Fibroblast of skin of abdomen (primary cell): ENCODE results near the gene SLC2A9.
A peak's percentile ranks its signal among the peaks of the same experiment; 100 is the strongest.

Source experiments
- DNase-seq: peaks from one replicate; pipeline ENCODE4 v3.0.0-alpha.2; 2013

SLC2A9 gene

DNA sequence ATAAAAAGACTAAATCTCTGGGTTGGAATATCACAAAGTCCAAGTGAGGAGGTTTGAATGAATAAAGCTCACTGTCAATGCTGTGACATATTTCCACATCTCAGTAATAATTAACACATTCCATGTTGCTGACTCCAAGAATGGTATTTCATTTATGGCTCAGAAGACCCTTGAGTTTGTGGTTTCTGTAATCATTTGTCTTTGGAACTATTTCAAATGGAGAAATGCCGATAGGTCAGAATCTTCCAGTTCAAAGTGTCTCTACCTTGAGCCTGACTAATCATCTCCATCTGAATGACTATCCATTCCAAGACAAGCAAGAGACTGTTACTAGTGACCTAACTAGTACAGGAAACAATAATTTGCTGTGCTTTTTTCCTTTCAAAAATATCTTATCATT is 24.2 kb upstream of the SLC2A9 start:
- DNase-seq, result peak; percentile 92

DNA sequence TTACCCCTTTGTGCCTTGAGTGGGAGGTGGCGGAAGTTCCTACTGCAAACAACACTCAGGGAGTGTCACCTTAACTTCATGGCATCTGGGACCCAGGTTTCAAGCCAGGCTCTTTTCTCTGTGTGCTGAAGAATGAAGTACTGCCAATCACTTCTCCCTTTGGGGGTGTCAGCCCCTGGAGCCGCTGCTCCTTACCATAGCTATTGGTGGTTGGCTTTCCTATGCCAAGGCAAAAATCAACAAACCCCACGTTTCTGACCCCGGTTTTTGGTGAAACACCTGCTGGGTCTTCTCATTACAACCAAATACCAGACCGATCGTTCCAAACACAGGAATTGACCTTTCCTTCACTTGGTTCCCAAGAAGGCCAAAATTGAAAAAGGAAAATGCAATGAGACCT is 19.7 kb upstream of the SLC2A9 start:
- no peak for DNase-seq

DNA sequence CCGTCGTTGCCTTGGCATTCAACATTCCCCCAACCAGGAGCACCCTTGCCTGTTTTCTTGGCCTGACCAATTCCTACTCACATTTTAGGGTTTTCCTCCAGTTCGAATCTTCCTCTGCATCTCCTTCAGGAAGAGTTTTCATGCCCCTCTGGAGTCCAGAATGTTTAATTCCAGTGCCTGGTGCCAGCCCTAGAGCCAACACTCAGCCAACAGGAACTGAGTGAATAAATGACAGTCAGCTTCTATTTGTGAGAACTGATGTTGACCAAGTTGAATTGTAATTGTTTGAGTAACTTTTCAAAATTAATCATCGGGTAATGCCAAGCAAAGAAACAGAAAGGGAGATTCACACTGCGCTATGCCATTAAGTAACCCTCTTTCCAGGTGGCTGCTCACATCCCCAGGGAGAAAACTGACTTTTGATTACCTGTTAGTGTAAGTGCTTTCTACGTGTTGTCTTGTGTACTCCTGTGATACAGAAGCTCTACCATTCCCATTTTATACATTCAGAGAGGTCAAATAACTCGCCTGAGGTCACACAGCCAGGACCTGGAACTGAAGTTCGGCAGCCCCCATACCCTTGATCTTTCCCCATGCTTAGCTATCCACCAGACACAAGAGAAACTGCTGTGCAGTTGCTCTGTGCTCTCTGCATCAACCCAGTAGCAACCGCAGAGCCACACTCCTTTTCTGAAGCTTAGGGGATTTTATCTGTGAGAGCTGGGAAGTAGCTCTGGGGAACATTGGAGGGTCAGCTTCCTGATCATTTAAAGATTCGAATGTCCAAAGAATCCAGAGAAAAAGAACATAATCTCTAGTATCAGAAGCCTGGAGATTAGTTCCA is 19.0 kb upstream of the SLC2A9 start:
- no peak for DNase-seq

DNA sequence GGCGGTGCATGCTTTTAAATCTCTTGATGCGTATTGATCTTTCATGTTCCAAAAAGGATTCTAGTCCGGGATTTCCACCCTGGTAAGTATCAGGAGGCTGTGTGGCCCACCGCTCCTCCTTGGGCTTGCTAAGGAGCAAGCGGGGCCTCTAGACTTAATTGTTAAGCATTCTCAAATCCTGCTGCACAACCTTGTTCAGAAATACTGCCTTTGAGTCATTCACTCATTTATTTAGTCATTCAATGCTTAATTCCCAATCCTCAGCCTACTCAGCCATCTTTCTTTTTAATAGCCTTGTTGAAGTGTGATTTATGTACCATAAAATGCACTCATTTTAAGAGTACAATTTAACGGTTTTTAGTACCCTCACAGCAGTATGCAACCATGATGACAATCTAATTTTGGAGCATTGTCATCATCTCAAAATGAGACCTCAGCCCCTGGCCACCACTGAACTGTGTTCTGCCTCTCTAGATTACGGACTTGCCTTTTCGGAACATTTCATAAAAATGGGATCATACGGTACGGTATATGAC is 15.6 kb upstream of the SLC2A9 start:
- no peak for DNase-seq

DNA sequence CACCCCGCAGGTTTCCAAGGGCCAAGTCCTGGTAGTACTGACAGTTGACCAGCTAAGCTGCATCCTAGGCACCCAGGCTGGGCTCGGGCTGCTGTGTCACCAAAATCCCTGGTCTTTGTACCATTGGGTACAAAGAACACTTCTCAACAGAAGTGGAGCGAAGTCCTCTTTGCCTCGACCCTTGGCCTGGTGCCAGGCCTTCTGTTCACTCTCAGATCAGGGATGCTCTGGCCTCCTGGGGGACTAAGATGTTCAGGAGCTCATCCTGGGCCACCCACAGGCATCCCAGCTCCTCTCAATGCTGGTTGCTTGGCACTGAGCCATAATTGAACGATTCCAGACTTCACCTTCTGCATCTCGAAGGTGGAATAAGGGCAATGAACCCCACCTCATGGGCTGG is 13.8 kb upstream of the SLC2A9 start:
- no peak for DNase-seq

DNA sequence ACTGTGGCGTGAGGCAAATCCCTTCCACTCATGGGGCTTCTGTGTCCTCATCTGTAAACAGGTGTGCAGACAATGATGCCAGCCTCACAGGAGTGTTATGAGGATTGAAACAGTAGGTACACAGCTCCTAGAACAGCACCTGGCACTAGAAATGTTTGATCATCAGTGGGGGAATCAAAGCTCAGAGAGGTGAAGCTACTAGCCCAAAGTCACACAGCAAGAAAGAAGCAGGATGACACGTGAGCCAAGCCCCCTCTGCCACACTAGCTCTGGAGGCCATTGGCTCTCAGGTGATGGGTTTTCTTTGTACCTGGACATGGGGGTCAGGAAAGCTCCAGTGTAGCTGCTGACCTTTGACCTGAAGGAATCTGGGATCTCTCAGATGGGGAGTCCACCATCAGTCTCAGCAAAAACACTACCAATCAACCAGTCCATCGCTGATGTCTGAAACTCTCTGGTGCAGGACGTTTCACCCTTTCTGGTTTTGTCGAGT is 13.4 kb upstream of the SLC2A9 start:
- no peak for DNase-seq

DNA sequence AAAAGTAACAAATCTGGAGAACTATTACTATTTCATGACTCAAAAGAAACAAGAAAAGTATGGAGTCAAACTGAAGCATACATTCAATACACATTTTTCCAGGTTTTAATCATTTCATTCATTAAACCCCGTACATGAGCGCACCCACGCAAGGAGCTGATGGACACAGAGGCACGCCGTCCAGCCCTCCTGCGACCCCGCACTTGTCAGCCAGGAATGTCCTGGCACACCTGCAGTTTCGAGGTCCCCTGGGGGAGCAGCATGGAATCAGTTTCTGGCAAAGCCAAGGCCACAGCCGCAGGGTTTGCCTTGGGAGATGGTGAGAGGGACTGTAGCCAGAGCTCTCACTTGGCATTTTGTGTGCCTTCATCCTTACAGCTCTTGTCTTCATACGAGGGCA is 12.8 kb upstream of the SLC2A9 start:
- no peak for DNase-seq

DNA sequence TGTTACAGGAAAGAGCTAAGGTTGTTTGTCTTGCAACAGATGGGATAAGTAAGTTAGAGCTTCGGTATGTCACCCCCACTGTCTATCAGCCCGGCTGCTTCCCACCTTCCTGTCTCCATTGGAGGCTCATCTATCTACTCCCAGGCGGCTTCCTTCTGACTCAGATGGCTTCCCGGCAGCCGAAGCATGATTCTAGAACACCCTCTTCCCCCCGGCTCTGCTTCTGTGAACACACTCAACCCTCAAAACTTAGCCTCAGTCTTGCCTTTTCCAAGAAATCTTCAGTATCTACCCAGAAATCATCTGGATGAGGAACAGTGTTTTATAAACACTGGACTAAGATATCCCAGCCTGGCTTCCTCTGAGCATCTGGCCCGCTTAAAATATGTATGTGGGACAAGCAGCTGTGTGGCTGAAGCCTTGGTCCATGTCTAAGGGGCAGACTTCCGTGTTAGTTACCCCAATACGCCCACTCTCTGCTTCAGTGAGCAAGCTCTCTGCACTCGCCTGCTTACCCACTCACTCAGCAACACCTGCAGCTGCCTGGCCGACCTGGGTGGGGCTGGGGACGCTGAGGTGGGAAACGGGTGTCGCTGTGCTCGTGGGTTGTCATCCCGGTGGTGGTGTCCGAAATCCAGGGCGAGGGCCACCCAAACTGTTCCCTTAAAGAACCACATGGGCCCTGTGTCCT is 12.0 kb upstream of the SLC2A9 start:
- peak; percentile 84 for DNase-seq

DNA sequence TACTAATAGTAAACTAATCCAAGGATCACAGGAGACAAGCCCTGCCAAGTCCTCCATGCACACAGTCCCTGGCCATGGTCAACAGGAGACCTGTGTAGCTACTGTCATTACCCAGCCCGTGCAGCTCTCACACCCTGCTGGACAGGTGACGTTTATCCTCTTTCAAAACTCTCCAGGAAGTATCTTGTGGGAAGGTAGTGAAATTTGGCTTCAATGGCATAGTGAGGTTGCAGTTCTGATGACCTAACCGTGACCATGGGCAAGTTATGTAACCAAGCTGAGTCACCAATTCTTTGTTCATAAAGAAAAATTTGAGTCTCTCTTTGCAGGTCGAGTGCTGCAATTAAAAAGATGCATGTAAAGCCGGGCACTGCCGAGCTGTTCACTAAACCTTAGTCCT is 11.3 kb upstream of the SLC2A9 start:
- peak; percentile 59 for DNase-seq

DNA sequence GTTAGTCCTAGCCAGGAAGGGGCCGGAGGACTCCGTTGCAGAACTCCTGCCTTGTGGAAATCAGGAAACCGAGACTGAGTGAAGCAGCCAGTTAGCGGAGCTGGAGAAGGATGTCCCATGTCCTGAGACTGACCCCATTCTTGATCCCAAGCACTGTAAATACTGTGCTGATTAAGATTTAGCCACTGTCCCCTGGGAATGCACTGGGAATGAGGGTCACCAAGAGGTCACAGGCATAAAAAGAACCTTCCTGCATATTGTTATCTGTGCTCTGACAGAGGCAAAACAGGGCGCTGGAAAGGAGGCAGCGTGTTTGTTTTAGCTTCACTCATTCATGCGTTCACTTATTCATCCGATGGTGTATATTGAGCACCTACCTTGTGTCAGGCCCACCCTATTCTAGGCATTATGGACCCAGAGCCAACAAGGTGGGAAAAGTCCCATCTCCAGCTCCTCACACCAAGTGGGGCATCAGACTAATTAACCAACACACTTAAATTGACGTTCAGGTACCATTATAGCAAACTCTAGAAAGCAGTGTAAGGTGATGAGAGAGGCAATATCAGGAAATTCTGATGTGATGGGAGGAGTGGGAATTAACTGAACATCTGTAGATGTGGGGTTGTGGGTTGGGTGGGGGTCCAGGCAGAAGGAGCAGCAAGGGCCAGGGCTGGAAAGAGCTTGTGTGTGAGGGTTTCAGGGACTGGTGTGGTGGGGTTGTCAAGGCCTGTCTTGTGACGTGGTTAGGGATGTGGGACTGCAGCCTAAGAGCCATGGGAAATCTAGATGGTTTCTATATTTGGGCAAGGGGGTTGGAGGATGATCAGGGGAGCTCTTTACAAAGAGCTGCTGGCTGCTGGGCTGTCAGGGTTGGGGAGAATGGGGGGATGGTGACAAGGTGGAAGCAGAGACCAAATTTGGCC is 10.6 kb upstream of the SLC2A9 start:
- DNase-seq, result no peak

DNA sequence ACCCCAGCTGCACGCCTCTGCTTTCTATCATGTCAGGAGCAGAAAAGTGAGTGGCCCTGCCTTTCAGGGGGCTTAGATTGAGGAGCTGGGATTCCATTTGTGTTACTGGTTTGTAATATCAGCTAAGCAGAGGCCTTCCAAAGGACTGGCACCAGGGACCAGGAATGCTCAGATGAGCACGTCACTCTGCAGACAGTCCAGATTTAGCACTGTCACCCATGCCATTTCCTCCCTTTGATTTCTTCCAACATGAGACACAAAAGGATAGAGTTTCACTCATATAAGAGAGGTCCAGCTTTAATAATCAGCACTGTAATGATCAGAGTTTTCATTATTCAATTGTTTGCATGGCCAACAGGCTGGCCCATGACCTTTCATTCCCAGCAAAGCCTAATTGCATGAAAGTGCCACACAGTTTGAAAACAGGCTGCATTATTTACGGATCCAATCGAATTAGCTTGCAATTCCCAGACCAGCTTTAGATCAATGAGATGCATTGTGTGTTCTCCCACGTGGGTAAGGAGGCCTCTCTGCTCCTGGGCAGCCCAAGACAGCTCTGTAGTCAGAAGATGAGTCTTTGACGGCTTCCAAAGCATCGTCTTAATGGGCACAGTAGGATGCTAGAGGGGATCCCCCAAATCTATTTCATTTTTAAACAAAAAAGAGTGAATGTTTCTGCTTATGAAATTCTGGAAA is 9.8 kb upstream of the SLC2A9 start:
- no peak for DNase-seq

DNA sequence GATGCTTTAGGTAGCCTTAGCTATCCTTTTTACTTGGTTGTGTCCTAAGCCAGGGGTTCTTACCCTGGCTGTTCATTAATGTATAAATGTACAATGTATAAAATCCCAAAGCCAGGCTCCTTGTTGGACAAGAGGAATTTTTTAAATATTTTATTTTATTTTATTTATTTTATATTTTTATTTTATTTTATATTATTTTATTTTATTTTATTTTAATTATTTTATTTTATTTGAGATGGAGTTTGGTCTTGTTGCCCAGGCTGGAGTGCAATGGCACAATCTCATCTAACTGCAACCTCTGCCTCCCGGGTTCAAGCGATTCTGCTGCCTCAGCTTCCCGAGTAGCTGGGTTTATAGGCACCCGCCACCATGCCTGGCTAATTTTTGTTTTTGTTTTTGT is 8.1 kb upstream of the SLC2A9 start:
- no peak for DNase-seq

DNA sequence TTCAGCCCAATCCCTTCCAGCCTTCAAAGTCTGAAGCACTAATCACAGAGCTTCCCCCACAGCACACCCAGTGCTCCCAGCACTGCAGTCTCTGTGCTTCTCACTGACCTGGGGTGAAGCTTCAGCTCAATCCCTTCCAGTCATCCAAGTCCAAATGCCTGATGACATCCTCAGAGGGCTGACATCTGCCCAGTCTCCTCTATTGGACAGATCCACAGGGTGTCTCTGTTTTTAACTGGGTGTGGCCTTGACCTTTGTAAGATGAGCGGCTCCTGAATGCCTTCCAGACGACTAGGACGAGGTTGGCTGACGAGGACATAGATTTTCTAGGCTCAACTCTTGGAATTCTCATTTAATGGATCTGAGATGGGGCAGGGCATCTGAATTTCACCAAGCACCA is 7.6 kb upstream of the SLC2A9 start:
- no peak for DNase-seq

DNA sequence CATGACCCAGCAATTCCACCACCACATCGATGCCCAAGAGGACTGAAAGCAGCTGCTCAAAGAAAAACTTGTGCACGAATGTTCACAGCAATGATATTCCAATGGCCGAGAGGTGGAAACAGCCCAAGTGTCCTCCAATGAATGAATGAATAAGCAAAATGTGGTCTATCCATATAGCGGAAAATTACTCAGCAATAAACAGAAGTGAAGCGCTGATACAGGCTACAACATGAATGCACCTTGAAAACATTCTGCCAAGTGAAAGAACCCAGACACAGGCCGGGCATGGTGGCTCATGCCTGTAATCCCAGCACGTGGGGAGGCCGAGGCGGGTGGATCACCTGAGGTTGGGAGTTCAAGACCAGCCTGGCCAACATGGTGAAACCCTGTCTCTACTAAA is 5.2 kb upstream of the SLC2A9 start:
- no peak for DNase-seq

DNA sequence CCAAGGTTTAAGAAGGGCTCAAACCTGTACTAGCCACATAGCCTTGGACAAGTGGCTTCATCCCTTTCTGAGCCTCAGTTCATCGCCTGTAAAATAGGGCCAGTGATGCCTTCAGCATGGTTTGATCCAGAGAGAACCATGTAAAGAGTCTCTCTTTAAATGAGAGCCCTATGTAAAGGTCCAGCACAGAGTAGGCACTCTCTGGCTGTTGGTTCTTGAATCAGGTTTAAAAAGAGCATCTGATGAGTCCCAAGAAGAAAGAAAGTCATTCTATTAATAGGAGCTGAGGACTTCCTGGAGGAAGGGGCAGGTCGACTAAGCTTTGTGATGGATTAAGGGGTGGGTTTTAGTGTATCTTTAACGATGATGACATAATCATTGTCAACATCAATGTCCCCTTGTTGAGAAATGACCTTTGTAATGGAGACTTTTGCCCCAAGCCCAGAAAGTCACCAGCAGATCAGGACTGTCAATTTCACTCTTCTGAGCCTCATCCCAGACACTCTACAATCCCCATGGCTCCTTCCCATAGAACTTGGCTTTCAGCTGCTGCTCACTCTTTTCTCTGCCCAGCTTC is 4.0 kb upstream of the SLC2A9 start:
- no peak for DNase-seq

DNA sequence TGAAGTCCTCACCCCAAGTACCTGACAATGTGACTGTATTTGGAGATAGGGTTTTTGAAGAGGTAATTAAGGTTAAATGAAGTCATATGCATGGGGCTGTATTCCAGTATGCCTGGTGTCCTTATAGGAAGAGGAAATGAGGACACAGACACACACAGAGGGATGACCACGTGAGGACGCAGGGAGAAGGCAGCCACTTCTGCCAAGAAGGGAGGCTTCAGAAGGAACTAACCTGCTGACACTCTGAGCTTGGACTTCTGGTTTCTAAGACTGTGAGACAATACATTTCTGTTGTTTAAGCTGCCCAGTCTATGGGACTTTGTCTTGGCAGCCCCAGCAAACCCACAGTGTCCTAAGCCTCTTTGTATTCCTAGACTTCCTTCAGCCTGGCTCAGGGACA is 3.0 kb upstream of the SLC2A9 start:
- no peak for DNase-seq

DNA sequence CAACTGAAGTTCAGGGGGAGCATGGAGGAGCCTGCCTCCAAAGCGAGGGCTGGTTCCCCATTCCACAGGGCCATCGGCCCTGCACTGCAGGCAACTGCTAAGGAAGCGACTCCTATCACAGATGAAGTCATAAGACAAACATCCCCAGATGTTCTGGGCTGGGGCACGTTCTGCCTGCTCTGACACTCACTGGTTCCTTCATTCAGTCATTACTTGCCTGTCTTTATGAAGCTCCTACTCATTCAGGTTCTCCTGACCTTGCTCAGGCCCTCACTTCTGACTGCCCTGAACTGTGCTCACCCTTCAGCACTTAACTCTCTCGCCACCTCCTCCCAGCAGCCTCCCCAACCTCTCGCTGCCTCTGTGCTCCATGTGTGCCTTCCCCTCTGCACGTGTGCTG is 2.5 kb upstream of the SLC2A9 start:
- DNase-seq, result peak; percentile 35

DNA sequence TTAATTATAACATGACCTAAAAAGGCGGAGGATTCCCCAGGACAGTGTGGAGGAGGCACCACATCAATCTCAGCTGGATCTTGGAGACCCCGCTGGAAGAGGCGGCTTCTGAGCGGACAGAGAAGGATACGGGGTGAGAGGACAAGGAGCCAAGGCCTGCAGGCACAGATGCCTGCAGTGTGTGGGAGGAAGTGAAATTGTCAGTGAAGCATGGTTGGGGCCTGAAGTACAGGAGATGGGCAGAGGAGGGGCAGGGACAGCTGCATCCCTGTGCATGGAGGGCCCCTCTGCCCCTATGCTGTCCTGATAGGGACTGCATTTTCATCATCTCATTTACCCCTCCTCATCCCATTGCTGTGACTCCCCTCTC is 1.7 kb upstream of the SLC2A9 start:
- no peak for DNase-seq

DNA sequence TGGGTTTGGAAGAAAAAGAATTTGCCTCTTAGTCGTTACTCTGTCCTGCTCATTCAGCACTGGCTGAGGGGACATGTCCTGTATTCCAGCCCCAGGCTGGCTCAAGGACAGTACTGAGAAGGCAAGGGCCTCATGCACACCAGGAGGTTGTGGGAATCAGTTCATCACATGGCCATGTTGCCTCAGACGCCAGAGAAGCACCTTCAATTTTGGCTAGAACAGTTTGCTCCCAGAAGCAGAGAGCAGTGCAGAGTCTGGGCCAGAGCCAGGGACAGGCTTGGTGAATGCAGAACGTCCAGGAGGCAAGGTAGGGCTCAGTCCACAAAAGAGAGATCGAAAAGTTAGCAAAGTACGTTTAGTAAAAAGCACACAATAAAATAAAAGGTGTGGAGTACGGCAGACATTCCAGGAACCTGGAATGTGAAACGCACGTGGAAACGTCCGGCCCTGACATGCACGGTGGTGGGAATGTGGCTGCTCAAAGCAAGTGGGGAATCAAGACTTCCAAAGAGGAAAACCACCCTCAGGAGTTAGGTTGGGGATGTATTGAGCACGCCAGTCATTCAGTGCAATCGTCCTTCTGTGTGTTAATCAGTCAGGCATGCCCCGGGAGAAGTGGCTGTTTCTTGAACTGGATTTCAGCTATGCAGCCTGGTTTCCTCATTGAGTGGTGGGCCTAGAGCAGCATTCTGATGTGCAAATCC is 1.2 kb upstream of the SLC2A9 start:
- no peak for DNase-seq

DNA sequence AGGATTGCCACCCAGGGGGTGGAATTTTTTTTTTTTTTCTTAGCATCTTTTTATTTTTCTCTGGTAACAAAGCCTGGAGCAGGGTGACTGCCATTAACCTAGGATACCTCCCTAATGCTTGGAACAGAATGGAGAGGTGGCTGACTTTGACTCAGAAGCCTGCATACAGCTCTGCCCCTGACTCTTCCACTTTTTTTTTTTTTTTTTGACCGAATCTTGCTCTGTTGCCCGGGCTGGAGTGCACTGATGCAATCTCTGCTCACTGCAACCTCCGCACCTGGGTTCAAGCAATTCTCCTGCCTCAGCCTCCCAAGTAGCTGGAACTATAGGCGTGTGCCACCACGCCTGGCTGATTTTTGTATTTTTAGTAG is 341 bp upstream of the SLC2A9 start:
- no peak for DNase-seq

DNA sequence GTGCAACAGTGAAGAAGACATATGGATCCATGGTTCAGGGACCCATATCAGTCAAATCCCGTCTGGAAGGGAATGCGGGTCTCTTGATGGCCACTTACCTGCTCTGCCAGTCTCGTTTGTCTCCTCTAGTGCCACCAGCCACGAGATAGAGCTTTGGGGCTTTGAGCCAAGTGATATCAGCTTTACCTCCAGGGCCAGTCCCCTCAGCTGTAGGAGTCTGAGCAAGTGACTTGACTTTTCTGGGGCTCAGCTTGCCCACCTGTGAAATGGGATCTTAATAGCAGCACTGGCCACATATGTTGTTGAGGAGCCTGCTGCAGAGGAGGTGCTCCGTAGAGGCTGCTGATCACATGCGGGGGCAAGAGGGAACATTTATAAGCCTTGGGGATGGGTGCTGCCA is 1.2 kb downstream of the SLC2A9 start:
- no peak for DNase-seq
